IMR-90 (cell line): ENCODE measurements around the gene BPIFA3. TPM values are rescaled to one million over a fixed set of nuclear protein-coding genes. Genes with fewer than 3 reads are reported as not detected.

Experiments used
- ATAC-seq: fragments of 200-7000 bp; cut with Tn5 transposase; 2 replicates; pipeline ENCODE4 v1.9.1; 2020; ENCODE audit warnings: low read depth, mild to moderate bottlenecking, moderate library complexity
- BruUV-seq: library from RNA; stranded (reverse); fragments of 400-500 nt; replicated peaks from 2 replicates; lab custom pipeline; 2021; lab: Mats Ljungman, UMichigan
- CTCF ChIA-PET: fragments of 300-600 bp; formaldehyde crosslinking; extraction: SDS; loops from one replicate; lab custom pipeline; 2021; ENCODE audit warnings: antibody characterized with exemption; lab: Yijun Ruan, JAX
- POLR2A ChIA-PET: fragments of 300-600 bp; sonication (Branson Sonifier 250); formaldehyde crosslinking; loops from one replicate; lab custom pipeline; 2022; ENCODE audit warnings: antibody characterized with exemption; ENCODE audit not compliant: unreplicated experiment; lab: Charles Lee
- DNase-seq: peaks from one replicate; pipeline ENCODE4 v3.0.0; 2013
- H2AFZ ChIP-seq: replicated peaks from 2 replicates; pipeline ENCODE3; 2013; ENCODE audit warnings: low read length, mild to moderate bottlenecking; ENCODE audit not compliant: poor library complexity
- H2AK5ac ChIP-seq: 2 replicates; pipeline ENCODE4 v1.6.1; 2013; ENCODE audit warnings: low read depth, low read length, inconsistent platforms
- H2AK9ac ChIP-seq: replicated peaks from 2 replicates; pipeline ENCODE3; 2013; ENCODE audit warnings: mild to moderate bottlenecking, low read depth, low read length, moderate library complexity; ENCODE audit not compliant: poor library complexity
- H2BK120ac ChIP-seq: 2 replicates; pipeline ENCODE4 v1.6.1; 2013; ENCODE audit warnings: low read depth, low read length, inconsistent platforms
- H2BK15ac ChIP-seq: 3 replicates; pipeline ENCODE4 v1.6.1; 2013; ENCODE audit warnings: low read depth, low read length, inconsistent platforms
- H2BK20ac ChIP-seq: 2 replicates; pipeline ENCODE4 v1.6.1; 2013; ENCODE audit warnings: low read depth, mild to moderate bottlenecking, inconsistent platforms, low read length, moderate library complexity
- H2BK5ac ChIP-seq: 2 replicates; pipeline ENCODE4 v1.6.1; 2013; ENCODE audit warnings: mild to moderate bottlenecking, low read depth, low read length, inconsistent platforms; ENCODE audit not compliant: poor library complexity, severe bottlenecking
- H3K14ac ChIP-seq: replicated peaks from 2 replicates; pipeline ENCODE4 v1.6.1; 2013; ENCODE audit warnings: low read depth, low read length, inconsistent platforms
- H3K18ac ChIP-seq: 2 replicates; pipeline ENCODE4 v1.6.1; 2013; ENCODE audit warnings: low read depth, low read length, control low read depth
- H3K23ac ChIP-seq: 2 replicates; pipeline ENCODE4 v1.6.1; 2013; ENCODE audit warnings: low read depth, low read length, inconsistent platforms
- H3K27ac ChIP-seq: 2 replicates; pipeline ENCODE4 v1.5.1; 2013; ENCODE audit warnings: mild to moderate bottlenecking, control low read depth, low read length; ENCODE audit not compliant: insufficient read depth
- H3K27me3 ChIP-seq: 2 replicates; pipeline ENCODE4 v1.6.1; 2013; ENCODE audit warnings: low read length; ENCODE audit not compliant: control insufficient read depth, insufficient read depth
- H3K36me3 ChIP-seq: 2 replicates; pipeline ENCODE4 v1.6.1; 2013; ENCODE audit warnings: low read length, mixed read lengths; ENCODE audit not compliant: control insufficient read depth, insufficient read depth
- H3K4ac ChIP-seq: 2 replicates; pipeline ENCODE4 v1.6.1; 2013; ENCODE audit warnings: low read depth, low read length, inconsistent platforms
- H3K4me1 ChIP-seq: 2 replicates; pipeline ENCODE4 v1.6.1; 2013; ENCODE audit warnings: low read length, mixed read lengths; ENCODE audit not compliant: control insufficient read depth, insufficient read depth
- H3K4me2 ChIP-seq: 2 replicates; pipeline ENCODE4 v1.6.1; 2013; ENCODE audit warnings: low read depth, mild to moderate bottlenecking, control low read depth, low read length, moderate library complexity
- H3K4me3 ChIP-seq: 2 replicates; pipeline ENCODE4 v1.5.1; 2013; ENCODE audit warnings: low read depth, mild to moderate bottlenecking, control low read depth, low read length, moderate library complexity; ENCODE audit not compliant: insufficient read depth
- H3K56ac ChIP-seq: 2 replicates; pipeline ENCODE4 v1.6.1; 2013; ENCODE audit warnings: low read length, inconsistent platforms; ENCODE audit not compliant: insufficient read depth; ENCODE audit errors: extremely low read depth
- H3K79me1 ChIP-seq, 2 experiments: 2 replicates each; pipeline ENCODE4 v1.6.1; 2013; ENCODE audit warnings: low read length in 2 of 2, inconsistent platforms in 1 of 2, low read depth in 1 of 2
- H3K9ac ChIP-seq: 2 replicates; pipeline ENCODE4 v1.6.1; 2013; ENCODE audit warnings: low read depth, low read length, control low read depth
- H3K9me1 ChIP-seq: 2 replicates; pipeline ENCODE4 v1.6.1; 2013; ENCODE audit warnings: low read length, inconsistent platforms; ENCODE audit not compliant: insufficient read depth
- H3K9me3 ChIP-seq: 2 replicates; pipeline ENCODE4 v1.6.1; 2013; ENCODE audit warnings: low read length; ENCODE audit not compliant: control insufficient read depth, insufficient read depth
- H4K20me1 ChIP-seq: 2 replicates; pipeline ENCODE4 v1.6.1; 2013; ENCODE audit warnings: low read length, inconsistent platforms; ENCODE audit not compliant: insufficient read depth
- H4K5ac ChIP-seq: 2 replicates; pipeline ENCODE4 v1.6.1; 2013; ENCODE audit warnings: mild to moderate bottlenecking, low read depth, low read length, control low read depth
- H4K8ac ChIP-seq, 2 experiments: 2 replicates each; pipeline ENCODE4 v1.6.1; 2013; ENCODE audit warnings: low read depth in 2 of 2, low read length in 2 of 2, control low read depth in 1 of 2, inconsistent platforms in 1 of 2
- H4K91ac ChIP-seq: 2 replicates; pipeline ENCODE4 v1.6.1; 2013; ENCODE audit warnings: low read depth, low read length, inconsistent platforms; ENCODE audit not compliant: insufficient read depth
- BHLHE40 ChIP-seq: fragments of 150-350 bp; IDR thresholded peaks from 2 replicates; pipeline ENCODE4 v1.6.1; 2016; ENCODE audit warnings: mild to moderate bottlenecking, low read depth, low read length
- CEBPB ChIP-seq: IDR thresholded peaks from 2 replicates; pipeline ENCODE4 v1.6.1; 2012; ENCODE audit warnings: low read depth, low read length, improper control_type of control experiment
- CHD1 ChIP-seq: IDR thresholded peaks from 2 replicates; pipeline ENCODE4 v1.6.1; 2012; ENCODE audit warnings: low read depth, low read length, improper control_type of control experiment
- FOS ChIP-seq: fragments of 150-350 bp; IDR thresholded peaks from 2 replicates; pipeline ENCODE4 v1.6.1; 2016; ENCODE audit warnings: low read depth, low read length
- POLR2A ChIP-seq: IDR thresholded peaks from 2 replicates; pipeline ENCODE4 v1.6.1; 2012; ENCODE audit warnings: mild to moderate bottlenecking, low read depth, low read length
- USF2 ChIP-seq: fragments of 150-350 bp; IDR thresholded peaks from 2 replicates; pipeline ENCODE4 v1.6.1; 2017; ENCODE audit warnings: mild to moderate bottlenecking, antibody characterized with exemption, low read length, low read depth
- WGBS, 2 experiments: methylation state at CpG; one replicate each; pipeline versions ENCODE4 v1.1.5 to v1.1.7; 2013; ENCODE audit warnings: missing lambda C conversion rate in 2 of 2; ENCODE audit not compliant: insufficient read length in 1 of 2; ENCODE audit errors: extremely low coverage in 2 of 2; 5-methylcytosine and 5-hydroxymethylcytosine counted together
- dilution Hi-C: fragments of 300-500 bp; cut with HindIII; formaldehyde crosslinking; loops from one replicate; pipeline ENCODE4 v1.14.3; 2018; ENCODE audit warnings: low sequenced_read_pairs; ENCODE audit not compliant: unreplicated experiment
- in situ Hi-C: fragments of 300-500 bp; cut with MboI; formaldehyde crosslinking; loops from 3 replicates; pipeline ENCODE4 v1.14.3; 2019; ENCODE audit warnings: low sequenced_read_pairs, inconsistent platforms, mixed read lengths
- intact Hi-C: fragments of 100-400 bp; cut with micrococcal nuclease; formaldehyde crosslinking; loops from 2 replicates; pipeline ENCODE4 v1.10.0; 2022
- polyA plus RNA-seq, 3 experiments: library from polyadenylated mRNA; depleted of rRNA; stranded (reverse); fragments of >200 nt; gene quantifications; 2 replicates each; pipeline ENCODE4 v1.2.3, GENCODE V29; 2012; ENCODE audit warnings: low replicate concordance in 1 of 3
- total RNA-seq: library from RNA; depleted of rRNA; stranded (reverse); fragments of >200 nt; gene quantifications from 2 replicates; pipeline ENCODE4 v1.2.3, GENCODE V29; 2012

Gene BPIFA3
- total and polyA plus RNA-seq, 2 of the 4 experiments (the other 2 are of a cell fraction), result not detected

DNA sequence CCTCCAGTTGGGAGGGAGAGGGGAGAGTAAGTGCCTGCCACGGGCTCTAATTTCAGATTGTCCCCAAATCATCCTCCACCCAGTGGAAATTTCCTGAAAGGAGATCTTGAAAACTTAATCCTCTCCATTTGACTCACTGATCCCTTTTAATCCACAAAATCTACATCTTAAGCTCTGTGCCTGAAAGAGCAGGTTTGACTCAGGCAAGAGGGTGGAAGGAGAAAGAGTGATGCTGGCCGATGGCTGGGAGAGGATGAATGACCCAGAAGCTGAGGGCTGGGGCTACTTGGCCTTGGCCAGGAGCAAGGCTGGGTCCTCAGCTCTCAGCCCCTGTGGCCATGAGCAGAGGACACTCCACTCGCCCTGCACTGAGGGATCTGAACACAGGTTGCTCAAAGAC, 41.1 kb upstream of the BPIFA3 start:
- Histone ChIP-seq H2BK20ac (no peak overlapping the region), H3K4me1 (no peaks in the 10 kb centered on the region), H3K23ac (no peak overlapping the region), H3K56ac (no peak overlapping the region), H3K79me1 (no peaks in the 10 kb centered on the region), H4K91ac (no peak overlapping the region), H3K27ac (no peak overlapping the region), H2AFZ (no peak overlapping the region), H3K18ac (no peak overlapping the region), H3K9me3 (no peaks in the 10 kb centered on the region), H3K4me2 (no peak overlapping the region), H3K4me3 (no peak overlapping the region), H4K5ac (no peak overlapping the region), H3K27me3 (no peaks in the 10 kb centered on the region; the same call in 1 of the 2 replicates), H3K36me3 (no peaks in the 10 kb centered on the region), H4K20me1 (no peaks in the 10 kb centered on the region), H4K8ac (no peak overlapping the region), H2BK5ac (no peak overlapping the region), H3K14ac (no peak overlapping the region), H3K9ac (no peak overlapping the region), H2BK120ac (no peak overlapping the region), H2BK15ac (no peak overlapping the region), H2AK9ac (no peak overlapping the region), H2AK5ac (no peak overlapping the region), H3K9me1 (no peaks in the 10 kb centered on the region), H3K4ac (no peak overlapping the region)
- DNase-seq (no peak), ATAC-seq (no peak)
- dilution Hi-C loops, result no loop called here
- intact Hi-C loops, result no loop called here
- 60% methylated on average over 1 of the region's 3 CpGs; no CpG with 5 or more reads in 1 of the 2 experiments for WGBS, 2 experiments
- BruUV-seq, result no TSS peak
- TF ChIP-seq FOS (no peak), USF2 (no peak), CEBPB (no peak), POLR2A (no peak), CHD1 (no peak), BHLHE40 (no peak)
- in situ Hi-C loops, result no loop called here
- CTCF ChIA-PET, result no interaction called here
- POLR2A ChIA-PET, result no interaction called here
